Neutrophil (primary cell): ENCODE measurements around the gene SMS.
A peak's percentile ranks its signal among the peaks of the same experiment; 100 is the strongest.

Source experiments
- H3K27ac ChIP-seq: fragments of 200-600 bp; sonication (generic); 2 replicates; pipeline ENCODE4 v1.5.1; 2016; ENCODE audit warnings: mild to moderate bottlenecking, moderate library complexity
- H3K27me3 ChIP-seq: fragments of 200-600 bp; sonication (generic); 2 replicates; pipeline ENCODE4 v1.6.0; 2016; ENCODE audit warnings: mild to moderate bottlenecking
- H3K36me3 ChIP-seq: fragments of 200-600 bp; sonication (generic); 2 replicates; pipeline ENCODE4 v1.5.1; 2017
- H3K4me1 ChIP-seq, 2 experiments: fragments of 200-600 bp in 1 of 2; sonication (generic) in 1 of 2; 1 replicate in 1 of 2; 2 replicates in 1 of 2; pipeline versions ENCODE4 v1.5.1 to v1.6.1; 2013 to 2016; ENCODE audit warnings: low read depth in 1 of 2, low read length in 1 of 2, mild to moderate bottlenecking in 1 of 2, moderate library complexity in 1 of 2; ENCODE audit not compliant: control insufficient read depth in 1 of 2, insufficient read depth in 1 of 2
- H3K4me3 ChIP-seq, 2 experiments: fragments of 200-600 bp in 1 of 2; sonication (generic) in 1 of 2; 1 replicate in 1 of 2; 2 replicates in 1 of 2; pipeline ENCODE4 v1.5.1; 2013 to 2016; ENCODE audit warnings: low read depth in 1 of 2, low read length in 1 of 2, mild to moderate bottlenecking in 1 of 2, moderate library complexity in 1 of 2
- H3K9me3 ChIP-seq: fragments of 200-600 bp; sonication (generic); 2 replicates; pipeline ENCODE4 v1.5.1; 2016
- CTCF ChIP-seq: fragments of 200-600 bp; sonication (generic); IDR thresholded peaks from 2 replicates; pipeline ENCODE4 v1.5.1; 2016; ENCODE audit warnings: antibody characterized with exemption

Gene SMS

GRCh38 chrX:22037225-22037624, 96.7 kb downstream of the SMS start:
- Histone ChIP-seq H3K36me3 (no peaks in the 10 kb centered on the region), H3K4me1 (peaks cover 2 to 11% of the 10 kb centered on the region in 2 experiments), H3K27ac (no peak overlapping the region), H3K27me3 (no peaks in the 10 kb centered on the region), H3K9me3 (no peaks in the 10 kb centered on the region), H3K4me3 (no peak overlapping the region)
- TF ChIP-seq CTCF: no peak

GRCh38 chrX:22037911-22038537, 97.5 kb downstream of the SMS start:
- Histone ChIP-seq H3K27me3 (no peaks in the 10 kb centered on the region), H3K4me1 (peaks cover 2 to 9% of the 10 kb centered on the region in 2 experiments), H3K9me3 (no peaks in the 10 kb centered on the region), H3K36me3 (no peaks in the 10 kb centered on the region), H3K4me3 (no peak overlapping the region), H3K27ac (no peak overlapping the region)
- no peak for TF ChIP-seq CTCF

GRCh38 chrX:22039541-22039940, 99.0 kb downstream of the SMS start:
- Histone ChIP-seq H3K36me3 (no peaks in the 10 kb centered on the region), H3K9me3 (no peaks in the 10 kb centered on the region), H3K4me3 (no peak overlapping the region), H3K4me1 (peaks cover 2 to 9% of the 10 kb centered on the region in 2 experiments), H3K27me3 (no peaks in the 10 kb centered on the region), H3K27ac (peak overlapping the region; percentile 58)
- no peak for TF ChIP-seq CTCF

GRCh38 chrX:22040184-22040583, 99.7 kb downstream of the SMS start:
- no peak for TF ChIP-seq CTCF
- H3K9me3 ChIP-seq: no peaks in the 10 kb centered on the region
- no peaks in the 10 kb centered on the region for H3K27me3 ChIP-seq
- H3K27ac ChIP-seq: peak overlapping the region; percentile 58
- H3K36me3 ChIP-seq: no peaks in the 10 kb centered on the region
- peaks cover 2 to 9% of the 10 kb centered on the region in 2 experiments for H3K4me1 ChIP-seq
- H3K4me3 ChIP-seq: no peak overlapping the region

GRCh38 chrX:22041907-22042530, 101.5 kb downstream of the SMS start:
- Histone ChIP-seq H3K27ac (no peak overlapping the region), H3K36me3 (no peaks in the 10 kb centered on the region), H3K9me3 (no peaks in the 10 kb centered on the region), H3K4me3 (no peak overlapping the region), H3K4me1 (peaks cover 2 to 9% of the 10 kb centered on the region in 2 experiments), H3K27me3 (no peaks in the 10 kb centered on the region)
- no peak for TF ChIP-seq CTCF
